T-helper 2 cell treated with Interferon-gamma antibody and Interleukin-4, amounts not matched to agents 5 μg/mL and 100 μg/mL, for 36 hours (primary cell): Measurements from ENCODE around the gene NID1.
"Not testable (repeated sequence)": the region's sequence is repeated elsewhere in the genome, so short reads cannot be mapped to it uniquely, and the experiment has no call there.

Experiments
- DNase-seq: peaks from one replicate; pipeline ENCODE4 v3.0.0; 2021; ENCODE audit warnings: low spot score
- H3K27ac Mint-ChIP-seq: one replicate; pipeline ENCODE4 v1.8.0; 2021; ENCODE audit warnings: mild to moderate bottlenecking, mixed read lengths
- H3K27me3 Mint-ChIP-seq: one replicate; pipeline ENCODE4 v1.8.0; 2021; ENCODE audit warnings: low read depth, mixed read lengths
- H3K36me3 Mint-ChIP-seq: one replicate; pipeline ENCODE4 v1.8.0; 2021; ENCODE audit warnings: low read depth, mixed read lengths
- H3K4me1 Mint-ChIP-seq: one replicate; pipeline ENCODE4 v1.8.0; 2021; ENCODE audit warnings: low read depth, mixed read lengths
- H3K4me3 Mint-ChIP-seq: one replicate; pipeline ENCODE4 v1.8.0; 2022; ENCODE audit warnings: mild to moderate bottlenecking, moderate library complexity, mixed read lengths
- H3K9me3 Mint-ChIP-seq: one replicate; pipeline ENCODE4 v1.8.0; 2021; ENCODE audit warnings: mixed read lengths

NID1 gene

GRCh38 chr1:236100799-236101198 is 35.9 kb upstream of the NID1 start:
- no peak overlapping the region for H3K27ac Mint-ChIP-seq
- H3K36me3 Mint-ChIP-seq = no peaks in the 10 kb centered on the region
- no peaks in the 10 kb centered on the region for H3K27me3 Mint-ChIP-seq
- no peak overlapping the region for H3K4me3 Mint-ChIP-seq
- DNase-seq = no peak
- H3K4me1 Mint-ChIP-seq = peaks cover 2% of the 10 kb centered on the region
- H3K9me3 Mint-ChIP-seq = peaks cover 6% of the 10 kb centered on the region

- peaks cover 2% of the 10 kb centered on the region for H3K27me3 Mint-ChIP-seq
- no peaks in the 10 kb centered on the region for H3K36me3 Mint-ChIP-seq
- DNase-seq = no peak
- peaks cover 6% of the 10 kb centered on the region for H3K9me3 Mint-ChIP-seq
- H3K27ac Mint-ChIP-seq = no peak overlapping the region
- no peak overlapping the region for H3K4me3 Mint-ChIP-seq
- H3K4me1 Mint-ChIP-seq = peaks cover 2% of the 10 kb centered on the region
These were observed 34.6 kb upstream of the NID1 start for GRCh38 chr1:236099355-236099974.

DNA sequence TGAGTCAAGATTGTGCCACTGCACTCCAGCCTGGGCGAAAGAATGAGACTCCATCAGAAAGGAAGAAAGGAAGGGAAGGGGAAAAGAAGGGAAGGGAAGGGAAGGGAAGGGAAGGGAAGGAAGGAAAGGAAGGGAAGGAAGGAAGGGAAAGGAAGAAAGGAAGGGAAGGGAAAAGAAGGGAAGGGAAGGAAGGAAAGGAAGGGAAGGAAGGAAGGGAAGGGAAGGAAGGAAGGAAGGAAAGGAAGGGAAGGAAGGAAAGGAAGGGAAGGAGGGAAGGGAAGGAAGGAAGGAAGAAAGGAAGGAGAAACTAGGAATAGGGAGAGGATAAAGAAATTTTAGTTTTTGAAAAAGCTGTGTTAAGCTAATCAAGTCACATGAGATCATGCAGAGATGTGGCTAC is 33.4 kb upstream of the NID1 start:
- Mint-ChIP-seq H3K27ac (no peak overlapping the region), H3K27me3 (peaks cover 2% of the 10 kb centered on the region), H3K4me3 (no peak overlapping the region), H3K9me3 (peaks cover 6% of the 10 kb centered on the region), H3K36me3 (no peaks in the 10 kb centered on the region), H3K4me1 (no peaks in the 10 kb centered on the region)
- DNase-seq = no peak

GRCh38 chr1:236096660-236097482 is 32.0 kb upstream of the NID1 start:
- peak; percentile 88 for DNase-seq
- H3K27ac Mint-ChIP-seq = peak overlapping the region; percentile 27
- not testable (repeated sequence) for H3K36me3 Mint-ChIP-seq, H3K4me3 Mint-ChIP-seq, H3K4me1 Mint-ChIP-seq, H3K27me3 Mint-ChIP-seq, H3K9me3 Mint-ChIP-seq

GRCh38 chr1:236095705-236096520 is 31.0 kb upstream of the NID1 start:
- no peak overlapping the region for H3K4me3 Mint-ChIP-seq
- no peak overlapping the region for H3K27ac Mint-ChIP-seq
- H3K27me3 Mint-ChIP-seq = peaks cover 2% of the 10 kb centered on the region
- no peaks in the 10 kb centered on the region for H3K36me3 Mint-ChIP-seq
- no peaks in the 10 kb centered on the region for H3K4me1 Mint-ChIP-seq
- H3K9me3 Mint-ChIP-seq = peaks cover 6% of the 10 kb centered on the region
- no peak for DNase-seq

DNA sequence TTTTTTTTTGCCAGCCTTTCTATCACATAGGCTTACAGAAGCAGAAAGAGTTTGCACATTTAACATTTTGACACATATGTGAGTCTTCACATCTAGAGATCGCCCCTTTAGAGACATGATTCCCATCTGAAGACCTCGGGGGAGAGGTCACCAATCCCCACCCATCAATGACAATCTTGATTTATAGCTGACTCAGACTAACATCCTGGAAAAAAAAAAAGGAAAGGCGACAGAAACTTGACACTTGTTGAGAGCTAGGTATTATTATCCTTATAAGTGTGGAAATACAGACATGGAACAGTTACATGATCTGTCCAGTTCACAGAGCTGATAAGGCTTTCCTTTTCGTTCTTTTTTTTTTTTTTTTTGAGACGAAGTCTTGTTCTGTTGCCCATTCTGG is 28.0 kb upstream of the NID1 start:
- Mint-ChIP-seq H3K27ac (no peak overlapping the region), H3K4me1 (no peaks in the 10 kb centered on the region), H3K27me3 (peaks cover 2% of the 10 kb centered on the region), H3K4me3 (no peak overlapping the region), H3K36me3 (no peaks in the 10 kb centered on the region), H3K9me3 (peaks cover 6% of the 10 kb centered on the region)
- DNase-seq = no peak

GRCh38 chr1:236091933-236092318 is 27.0 kb upstream of the NID1 start:
- peaks cover 5% of the 10 kb centered on the region for H3K27me3 Mint-ChIP-seq
- H3K4me1 Mint-ChIP-seq = no peaks in the 10 kb centered on the region
- H3K4me3 Mint-ChIP-seq = no peak overlapping the region
- peaks cover 6% of the 10 kb centered on the region for H3K9me3 Mint-ChIP-seq
- no peak for DNase-seq
- no peak overlapping the region for H3K27ac Mint-ChIP-seq
- no peaks in the 10 kb centered on the region for H3K36me3 Mint-ChIP-seq

GRCh38 chr1:236090741-236091147 is 25.9 kb upstream of the NID1 start:
- Mint-ChIP-seq H3K4me3 (no peak overlapping the region), H3K4me1 (no peaks in the 10 kb centered on the region), H3K27ac (no peak overlapping the region), H3K9me3 (no peaks in the 10 kb centered on the region), H3K27me3 (peaks cover 5% of the 10 kb centered on the region), H3K36me3 (no peaks in the 10 kb centered on the region)
- DNase-seq = no peak

DNA sequence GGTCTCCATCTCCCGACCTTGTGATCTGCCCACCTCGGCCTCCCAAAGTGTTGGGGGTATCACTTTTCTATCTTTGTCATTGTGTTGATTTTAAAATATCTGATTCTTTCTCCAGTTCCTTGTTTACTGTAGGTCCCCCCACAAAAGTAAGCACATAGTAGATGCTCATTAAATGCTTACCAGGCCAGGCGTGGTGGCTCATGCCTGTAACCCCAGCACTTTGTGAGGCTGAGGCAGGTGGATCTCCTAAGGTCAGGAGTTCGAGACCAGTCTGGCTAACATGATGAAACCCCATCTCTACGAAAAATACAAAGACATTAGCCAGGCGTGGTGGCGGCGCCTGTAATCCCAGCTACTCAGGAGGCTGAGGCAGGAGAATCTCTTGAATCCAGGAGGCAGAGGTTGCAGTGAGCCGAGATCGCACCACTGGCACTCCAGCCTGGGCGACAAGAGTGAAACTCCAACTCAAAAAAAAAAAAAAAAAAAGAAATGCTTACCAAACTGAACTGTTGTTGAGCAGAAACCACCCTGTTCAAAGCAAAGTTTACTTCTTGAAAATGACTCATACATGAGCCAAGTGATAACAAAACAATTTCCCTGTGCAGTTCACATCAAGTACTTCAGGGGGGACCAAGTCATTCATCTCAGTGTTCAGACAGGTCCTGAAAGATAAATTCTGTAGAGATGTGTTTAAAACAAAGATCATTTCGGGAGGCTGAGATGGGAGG is 24.3 kb upstream of the NID1 start:
- no peaks in the 10 kb centered on the region for H3K4me1 Mint-ChIP-seq
- no peak overlapping the region for H3K4me3 Mint-ChIP-seq
- DNase-seq = no peak
- peaks cover 3% of the 10 kb centered on the region for H3K27me3 Mint-ChIP-seq
- H3K27ac Mint-ChIP-seq = no peak overlapping the region
- no peaks in the 10 kb centered on the region for H3K9me3 Mint-ChIP-seq
- H3K36me3 Mint-ChIP-seq = no peaks in the 10 kb centered on the region

- no peak for DNase-seq
- Mint-ChIP-seq H3K27ac (no peak overlapping the region), H3K27me3 (peaks cover 5% of the 10 kb centered on the region), H3K9me3 (no peaks in the 10 kb centered on the region), H3K36me3 (no peaks in the 10 kb centered on the region), H3K4me3 (no peak overlapping the region), H3K4me1 (peaks cover 4% of the 10 kb centered on the region)
These were observed 21.6 kb upstream of the NID1 start for GRCh38 chr1:236086537-236086936.

GRCh38 chr1:236085545-236086159 is 20.8 kb upstream of the NID1 start:
- Mint-ChIP-seq H3K4me3 (no peak overlapping the region), H3K36me3 (no peaks in the 10 kb centered on the region), H3K27ac (no peak overlapping the region), H3K27me3 (peaks cover 5% of the 10 kb centered on the region), H3K9me3 (no peaks in the 10 kb centered on the region), H3K4me1 (peaks cover 4% of the 10 kb centered on the region)
- DNase-seq = no peak

- no peak for DNase-seq
- Mint-ChIP-seq H3K36me3 (no peaks in the 10 kb centered on the region), H3K4me1 (peaks cover 4% of the 10 kb centered on the region), H3K27me3 (peaks cover 5% of the 10 kb centered on the region), H3K4me3 (no peak overlapping the region), H3K9me3 (no peaks in the 10 kb centered on the region), H3K27ac (no peak overlapping the region)
These were observed 19.5 kb upstream of the NID1 start for GRCh38 chr1:236084386-236084730.

GRCh38 chr1:236083650-236084385 is 18.9 kb upstream of the NID1 start:
- Mint-ChIP-seq H3K27ac (no peak overlapping the region), H3K4me1 (peaks cover 4% of the 10 kb centered on the region), H3K36me3 (no peaks in the 10 kb centered on the region), H3K9me3 (no peaks in the 10 kb centered on the region), H3K4me3 (no peak overlapping the region), H3K27me3 (peaks cover 5% of the 10 kb centered on the region)
- no peak for DNase-seq
